GM21619 (cell line): ENCODE data around the gene HES5.
"Not testable (repeated sequence)": the region's sequence is repeated elsewhere in the genome, so short reads cannot be mapped to it uniquely, and the experiment has no call there.

Source experiments
- ATAC-seq: cut with Tn5 transposase; IDR thresholded peaks from one replicate; pipeline ENCODE4 v1.9.1; 2021; ENCODE audit not compliant: unreplicated experiment

The HES5 gene

GRCh38 chr1:2529784-2530512, at the start of gene HES5:
Gene HES5, minus strand, starts transcription at chr1:2530263. Its CDS starts 99 bp downstream, at chr1:2530164.
- no peak for ATAC-seq

DNA sequence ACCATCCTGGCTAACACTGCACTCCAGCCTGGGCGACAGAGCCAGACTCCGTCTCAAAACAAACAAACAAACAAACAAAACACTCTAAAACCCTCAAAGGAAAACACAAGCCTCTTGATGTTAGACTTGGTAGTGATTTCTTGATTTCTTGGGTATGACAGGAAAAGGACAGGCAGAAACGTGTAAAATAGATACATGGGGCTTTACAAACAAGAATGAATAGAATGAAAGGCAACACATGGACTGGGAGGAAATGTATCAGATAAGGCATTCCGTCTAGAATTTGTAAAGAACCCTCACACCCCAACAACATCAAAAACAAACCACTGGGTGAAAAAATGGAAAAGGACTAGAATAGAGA, 48.7 kb upstream of the HES5 start:
- ATAC-seq: no peak

DNA sequence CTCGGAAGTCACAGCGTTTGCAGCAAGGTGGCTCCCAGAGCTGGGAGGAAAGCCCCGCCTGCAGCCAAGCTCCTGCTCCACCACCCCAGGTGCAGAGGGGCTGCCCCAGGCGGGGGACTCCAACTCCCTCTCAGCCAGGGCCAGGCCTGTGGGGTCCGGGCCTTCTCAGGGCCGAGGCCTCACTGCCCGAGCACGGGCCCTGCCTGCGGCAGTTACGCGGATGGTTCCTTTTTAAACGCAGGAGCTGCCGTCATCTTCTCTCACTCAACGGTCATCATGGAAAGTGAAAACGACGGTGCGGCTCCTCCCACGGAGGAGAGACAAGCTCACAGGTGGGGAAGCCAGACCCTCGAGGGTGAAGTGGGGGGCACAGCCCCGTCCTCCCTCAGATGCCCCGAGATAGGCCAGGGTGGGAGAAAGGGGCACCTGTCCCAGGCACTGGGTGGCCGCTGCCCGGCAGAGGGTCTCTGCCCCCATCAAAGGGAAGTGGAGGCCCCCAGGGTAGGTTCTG, 47.6 kb upstream of the HES5 start:
- ATAC-seq: peak; percentile 21

DNA sequence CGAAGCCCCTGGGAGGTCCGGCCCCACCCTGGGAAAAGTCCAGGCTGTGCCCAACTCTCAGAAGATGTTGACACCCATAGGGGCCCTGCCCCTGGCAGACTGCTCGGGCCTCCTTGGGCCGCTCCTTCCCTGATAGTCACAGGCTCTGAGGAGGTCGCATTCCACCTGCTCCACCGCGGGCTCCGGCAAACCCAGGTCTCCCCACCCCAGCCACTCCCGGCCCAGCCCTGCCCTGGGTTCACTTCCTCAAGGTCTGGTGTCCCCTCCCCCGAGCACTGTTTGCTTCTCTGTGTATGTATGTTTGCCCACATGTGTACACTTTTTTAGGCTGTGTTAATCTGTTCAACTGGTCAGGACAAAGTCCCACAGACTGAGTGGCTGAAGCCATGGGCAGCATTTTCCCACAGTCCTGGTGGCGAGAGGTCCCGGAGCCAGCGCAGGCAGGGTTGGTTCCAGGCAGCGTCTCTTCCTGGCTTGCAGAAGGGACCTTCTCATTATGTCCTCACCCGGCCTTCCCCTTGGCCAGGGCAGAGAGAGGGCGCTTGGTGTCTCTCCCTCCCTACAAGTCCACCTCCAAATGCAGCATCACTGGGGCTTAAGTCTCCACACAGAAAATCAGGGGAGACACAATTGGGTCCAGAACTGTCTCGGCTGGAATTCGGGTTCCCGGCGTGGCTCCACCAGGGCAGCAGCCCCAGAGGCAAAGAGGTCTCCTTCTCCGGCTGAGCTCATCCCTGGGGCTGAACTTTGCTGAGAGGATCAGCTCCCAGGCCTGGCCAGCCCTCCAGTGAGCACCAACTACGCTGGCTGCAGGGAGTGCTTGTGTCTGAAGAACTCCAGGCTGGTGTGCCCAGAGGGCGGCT, 46.0 kb upstream of the HES5 start:
- ATAC-seq: no peak

- no peak for ATAC-seq
Observed at GRCh38 chr1:2574350-2574749, 44.3 kb upstream of the HES5 start.

GRCh38 chr1:2573250-2573920, 43.3 kb upstream of the HES5 start:
- no peak for ATAC-seq

- no peak for ATAC-seq
Observed at GRCh38 chr1:2571348-2571747, 41.3 kb upstream of the HES5 start.

- ATAC-seq: no peak
Observed at GRCh38 chr1:2570332-2570731, 40.3 kb upstream of the HES5 start.

- not testable (repeated sequence) for ATAC-seq
Observed at GRCh38 chr1:2569703-2570102, 39.6 kb upstream of the HES5 start.

GRCh38 chr1:2569060-2569459, 39.0 kb upstream of the HES5 start:
- ATAC-seq: no peak

DNA sequence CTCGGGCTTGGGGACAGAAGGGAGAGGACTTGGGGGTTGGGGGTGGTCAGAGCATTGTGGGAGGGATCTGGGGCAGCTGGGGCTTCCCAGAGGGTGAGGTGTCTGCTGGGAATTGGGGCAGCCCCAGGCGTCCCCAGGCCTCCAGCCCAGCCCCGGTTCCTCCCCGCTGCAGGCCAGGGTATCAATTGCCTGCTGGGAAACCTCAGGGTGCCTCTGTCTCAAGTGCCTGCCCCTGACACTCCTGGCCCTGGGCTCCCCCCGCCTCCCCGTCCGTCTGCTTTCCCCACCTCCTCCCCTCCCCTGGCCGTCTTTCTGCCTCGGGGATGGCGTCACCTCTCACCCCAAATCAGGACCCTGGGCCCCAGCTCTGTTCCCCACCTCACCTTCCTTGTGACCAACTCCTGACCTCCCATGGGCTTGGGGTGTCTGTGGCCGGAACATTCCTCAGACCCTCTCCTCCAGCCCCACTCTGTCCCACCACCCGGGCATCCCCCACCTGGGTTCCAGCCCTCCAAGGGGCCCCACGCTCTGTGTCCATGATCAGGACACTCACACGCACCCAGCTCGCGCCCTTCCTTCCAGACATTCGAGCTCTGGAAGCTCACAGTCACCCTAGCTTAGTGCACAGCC, 38.2 kb upstream of the HES5 start:
- not testable (repeated sequence) for ATAC-seq

GRCh38 chr1:2567083-2567679, 37.1 kb upstream of the HES5 start:
- no peak for ATAC-seq

DNA sequence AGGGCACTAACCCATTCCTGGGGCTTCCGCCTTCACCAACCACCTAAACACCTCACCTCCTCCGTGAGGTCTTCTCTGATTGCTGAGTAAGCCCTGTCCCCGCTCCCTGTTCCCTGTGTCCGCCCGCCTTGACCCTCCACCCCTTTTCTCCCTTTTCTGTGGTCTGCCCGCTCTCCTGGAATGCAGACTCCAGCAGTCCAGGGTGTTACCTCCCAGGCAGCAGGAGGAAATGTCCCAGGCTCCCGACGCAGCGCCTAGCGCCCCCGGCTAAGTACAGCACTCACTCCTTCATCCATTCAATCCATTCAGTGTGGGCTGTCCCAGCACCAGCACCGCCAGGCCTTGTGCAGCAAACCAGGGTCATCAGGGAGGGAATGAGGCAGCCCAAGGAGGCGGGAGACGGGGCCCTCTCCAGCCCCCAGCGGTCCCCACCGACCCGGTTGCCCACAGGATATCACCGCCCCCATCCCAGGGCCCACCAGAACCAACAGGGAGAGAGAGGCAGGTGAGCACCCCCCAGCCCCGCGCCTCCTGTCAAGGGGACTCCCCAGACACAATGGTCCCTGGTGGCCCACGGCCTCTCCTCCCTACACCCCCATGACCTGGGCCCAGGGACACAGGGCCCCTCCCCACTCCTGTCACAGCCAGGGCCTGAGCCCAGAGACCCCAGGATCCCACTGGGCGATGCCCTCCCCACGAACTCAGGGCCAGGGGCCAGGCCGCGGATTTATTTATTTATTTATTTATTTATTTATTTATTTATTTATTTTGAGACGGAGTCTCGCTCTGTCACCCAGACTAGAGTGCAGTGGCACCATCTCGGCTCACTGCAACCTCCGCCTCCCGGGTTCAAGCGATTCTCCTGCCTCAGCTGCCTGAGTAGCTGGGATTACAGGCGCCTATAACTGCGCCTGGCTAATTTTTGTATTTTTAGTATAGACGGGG, 36.3 kb upstream of the HES5 start:
- no peak for ATAC-seq

- ATAC-seq: no peak
Observed at GRCh38 chr1:2564815-2565374, 34.8 kb upstream of the HES5 start.

- no peak for ATAC-seq
Observed at GRCh38 chr1:2564006-2564814, 34.1 kb upstream of the HES5 start.

GRCh38 chr1:2563205-2563604, 33.1 kb upstream of the HES5 start:
- no peak for ATAC-seq

DNA sequence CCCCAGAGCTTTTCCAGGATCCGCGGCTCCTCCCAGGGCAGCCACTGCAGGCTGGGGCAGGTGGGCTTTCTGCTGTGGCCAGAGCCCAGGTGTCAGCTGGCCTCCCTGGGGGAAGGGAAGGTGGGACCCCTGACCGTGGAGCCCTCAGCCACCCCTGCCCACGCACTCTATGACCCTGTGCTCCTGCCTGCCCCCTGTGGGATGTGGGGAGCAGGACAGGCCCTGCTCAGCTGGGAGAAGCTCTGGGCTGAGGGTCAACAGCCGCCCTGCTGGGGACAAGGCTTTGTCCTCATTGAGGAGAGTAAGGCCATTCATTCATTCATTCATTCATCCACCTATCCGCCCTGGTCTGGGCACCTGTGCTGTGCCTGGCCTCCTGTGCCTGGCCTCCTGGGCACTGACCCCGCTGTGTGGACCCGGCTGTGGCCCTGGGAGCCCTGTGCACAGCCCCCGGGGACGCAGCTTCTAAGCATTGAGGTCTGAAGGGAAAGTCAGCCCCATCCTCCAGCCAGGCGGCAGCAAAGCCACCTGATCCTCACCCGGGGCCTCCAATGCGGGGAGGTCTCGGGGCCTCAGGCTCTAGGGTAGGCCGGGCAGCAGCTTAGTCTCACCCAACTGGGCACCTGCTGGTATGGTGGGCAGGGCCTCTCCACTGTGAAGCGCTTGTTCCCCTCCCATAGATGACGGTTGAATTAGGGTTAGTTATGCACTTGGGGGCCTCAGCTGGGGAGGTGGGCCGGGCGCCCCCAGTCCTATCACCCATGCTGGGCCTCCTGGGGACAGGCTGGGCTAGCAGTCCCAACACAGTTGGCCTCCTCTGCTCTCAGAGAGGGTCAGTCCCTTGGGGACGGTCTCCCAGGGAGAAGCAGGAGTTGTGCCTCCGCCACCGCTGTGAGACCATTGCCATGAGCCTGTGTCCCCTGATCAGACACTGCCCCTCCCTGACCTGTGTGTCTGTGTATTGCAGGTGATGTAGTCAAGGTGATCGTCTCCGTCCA, 32.1 kb upstream of the HES5 start:
- ATAC-seq: no peak
